Muscle of arm (tissue), 12 donors: ENCODE results near the gene SCAF8. TPM values are rescaled to one million over a fixed set of nuclear protein-coding genes. Genes with fewer than 3 reads are reported as not detected.

ENCODE experiments used
- DNase-seq: peaks from one replicate; pipeline ENCODE4 v3.0.0-alpha.2; 2013
- polyA plus RNA-seq, 12 donors: library from polyadenylated mRNA; unstranded; fragments of 120-200 nt; gene quantifications; one replicate each; pipeline ENCODE4 v1.2.1, GENCODE V29; 2013; ENCODE audit not compliant: insufficient read length in 12 of 12

Gene SCAF8
- polyA plus RNA-seq, 12 donors, result 17.3 to 49.5 (median 39.0) TPM; not detected in 1

DNA sequence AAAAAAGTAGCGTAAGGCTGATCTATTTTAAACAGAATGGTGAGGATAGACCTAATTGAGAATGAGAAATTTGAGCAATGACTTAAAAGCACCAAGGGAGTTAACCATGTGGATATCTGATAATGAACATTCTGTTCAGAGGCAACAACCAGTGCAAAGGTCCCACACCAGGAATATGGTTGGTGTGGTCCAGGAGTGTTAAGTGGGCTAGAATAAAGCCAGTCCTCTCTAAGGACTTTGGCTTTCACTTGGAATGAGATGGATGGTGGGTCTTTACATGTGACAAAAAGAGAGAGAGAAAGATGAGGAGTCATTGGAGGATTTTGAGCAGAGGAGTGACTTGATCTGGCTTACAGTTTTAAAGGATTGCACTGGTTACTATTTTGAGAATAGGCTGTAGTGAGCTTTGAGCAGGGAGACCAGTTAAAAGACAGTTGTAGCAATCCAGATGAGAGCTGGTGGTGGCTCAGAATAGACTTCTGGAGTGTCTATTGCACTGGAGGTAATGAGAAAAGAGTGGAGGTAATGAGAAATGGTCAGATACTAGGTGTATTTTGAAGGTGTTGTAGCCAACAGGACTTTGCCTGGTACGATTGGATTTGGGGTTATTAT is 89.8 kb downstream of the SCAF8 start:
- no peak for DNase-seq

DNA sequence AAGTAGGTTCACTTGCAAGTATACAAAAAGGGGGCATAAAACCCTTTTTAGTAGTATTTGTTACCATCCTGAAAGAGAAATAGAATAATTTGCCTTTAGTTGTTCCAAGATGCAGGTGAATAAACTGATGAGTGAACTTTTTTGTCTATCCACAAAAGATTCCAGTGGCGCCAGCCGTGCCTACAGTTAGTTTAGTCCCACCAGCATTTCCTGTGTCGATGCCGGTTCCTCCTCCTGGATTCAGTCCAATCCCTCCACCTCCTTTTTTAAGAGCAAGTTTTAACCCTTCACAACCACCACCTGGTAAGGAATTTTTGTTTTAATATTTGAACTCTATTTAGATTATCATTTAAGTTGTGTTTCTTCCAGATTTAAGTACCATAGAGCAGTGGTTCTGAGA is 90.9 kb downstream of the SCAF8 start:
- no peak for DNase-seq

DNA sequence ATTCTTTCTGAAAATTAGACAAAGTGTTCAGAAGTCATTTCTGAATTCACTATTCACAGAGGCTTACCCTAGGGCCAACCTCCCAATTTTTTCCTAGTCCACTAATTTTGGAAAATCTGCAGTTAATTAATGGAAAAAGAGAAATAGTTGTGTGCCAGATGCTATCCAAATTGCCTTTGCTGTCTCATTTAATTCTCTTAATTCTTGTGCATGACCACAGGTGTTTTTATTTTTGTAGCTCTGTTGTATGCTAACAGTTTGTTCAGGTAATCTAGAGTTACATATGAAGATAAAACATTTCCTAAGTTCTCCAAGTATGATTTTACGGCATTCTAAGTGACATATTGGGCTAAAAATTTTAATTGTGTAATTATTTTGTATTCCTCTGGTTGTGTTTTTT is 96.8 kb downstream of the SCAF8 start:
- DNase-seq, result no peak

DNA sequence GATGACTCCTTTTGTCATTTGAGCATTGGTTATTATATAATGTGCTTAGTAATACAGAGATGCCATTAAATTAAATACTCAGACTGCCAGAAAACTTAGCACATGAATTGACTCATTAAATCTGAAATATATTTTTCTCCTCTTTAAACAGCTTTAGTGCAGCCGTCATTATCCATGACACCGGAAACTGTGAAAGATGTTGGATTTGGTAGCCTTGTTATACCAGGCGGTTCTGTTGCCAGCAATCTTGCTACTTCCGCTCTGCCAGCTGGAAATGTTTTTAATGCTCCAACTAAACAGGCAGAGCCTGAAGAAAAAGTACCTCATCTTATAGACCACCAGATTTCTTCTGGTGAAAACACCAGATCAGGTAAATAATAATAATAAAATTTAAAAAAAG is 97.6 kb downstream of the SCAF8 start:
- DNase-seq, result no peak

GRCh38 chr6:154835307-154835706 is 102.1 kb downstream of the SCAF8 start:
- DNase-seq, result no peak

DNA sequence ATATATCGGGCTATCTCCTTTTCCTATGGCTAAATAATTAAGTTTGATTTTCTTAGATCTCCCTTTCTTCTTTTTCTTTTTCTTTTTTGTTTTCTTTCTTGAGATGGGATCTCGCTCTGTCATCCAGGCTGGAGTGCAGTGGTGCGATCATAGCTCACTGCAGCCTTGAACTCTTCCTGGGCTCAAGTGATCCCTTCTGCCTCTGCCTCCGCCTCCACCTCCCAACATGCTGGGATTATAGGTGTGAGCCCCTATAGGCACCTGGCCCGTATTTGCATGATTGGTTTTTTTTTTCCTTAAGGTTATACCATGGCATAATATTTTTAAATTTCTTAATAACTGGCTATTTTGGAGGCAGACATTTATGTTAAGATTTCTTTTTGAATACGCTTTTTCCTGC is 106.3 kb downstream of the SCAF8 start:
- DNase-seq, result no peak

DNA sequence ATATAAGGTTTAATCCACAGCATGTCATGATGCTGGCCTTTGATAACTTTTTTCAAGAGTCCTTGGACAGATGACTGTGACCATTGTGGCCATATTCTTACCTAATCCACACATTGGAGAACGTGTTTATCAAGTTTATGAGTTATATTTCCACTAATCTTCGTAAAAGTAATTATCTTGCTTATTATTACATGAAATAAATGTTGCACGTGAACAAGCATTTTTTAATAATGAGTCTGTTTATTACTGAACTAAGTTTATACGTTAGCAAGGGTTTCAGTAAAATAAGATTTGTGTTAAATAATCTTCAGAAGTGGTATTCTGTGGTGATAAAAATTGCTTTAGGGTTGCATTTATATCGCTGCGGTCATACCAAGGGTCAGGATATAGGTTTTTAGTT is 107.1 kb downstream of the SCAF8 start:
- no peak for DNase-seq

GRCh38 chr6:154841109-154841508 is 107.9 kb downstream of the SCAF8 start:
- no peak for DNase-seq

GRCh38 chr6:154842833-154843232 is 109.6 kb downstream of the SCAF8 start:
- DNase-seq, result no peak

DNA sequence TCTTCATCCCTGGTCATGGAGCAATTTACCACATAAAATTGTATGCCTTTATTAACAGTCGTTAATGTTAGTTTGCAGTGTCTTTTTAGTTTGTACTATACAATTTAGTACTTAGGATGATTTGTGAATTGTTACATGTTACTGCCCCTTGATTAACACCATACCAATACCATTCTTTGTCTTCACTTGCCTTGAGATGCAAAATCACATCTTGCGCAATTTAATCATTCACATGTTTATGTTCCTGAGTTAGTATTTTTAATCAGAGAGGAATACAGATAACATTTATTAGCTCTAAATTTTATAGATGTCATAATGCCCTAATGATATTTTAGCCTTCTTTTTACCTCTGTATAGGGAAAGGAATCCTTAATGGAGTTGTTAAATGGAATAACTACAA is 114.1 kb downstream of the SCAF8 start:
- no peak for DNase-seq

DNA sequence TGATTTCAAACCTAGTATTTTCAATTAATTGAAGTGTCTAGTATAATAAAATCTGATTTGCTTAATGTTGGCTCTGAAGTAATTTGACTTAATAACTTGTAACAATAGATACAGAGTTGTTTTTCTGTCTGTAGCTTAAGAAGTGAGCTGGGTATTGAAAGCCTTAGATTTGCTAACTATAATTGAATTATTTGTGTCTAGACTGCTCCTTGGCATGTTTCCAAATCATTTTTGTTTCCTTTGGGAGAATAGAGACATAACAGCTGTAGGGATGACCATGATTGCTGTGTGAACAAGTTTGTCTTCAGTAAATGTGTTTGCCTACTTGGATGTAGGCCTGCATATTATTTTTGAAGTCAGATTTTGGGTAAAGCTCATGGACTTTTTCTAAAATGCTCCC is 115.4 kb downstream of the SCAF8 start:
- DNase-seq, result no peak

- no peak for DNase-seq
Measured at GRCh38 chr6:154849475-154849874, 116.3 kb downstream of the SCAF8 start.

GRCh38 chr6:154852687-154853086 is 119.5 kb downstream of the SCAF8 start:
- DNase-seq, result no peak

GRCh38 chr6:154857529-154857928 is 124.3 kb downstream of the SCAF8 start:
- no peak for DNase-seq

DNA sequence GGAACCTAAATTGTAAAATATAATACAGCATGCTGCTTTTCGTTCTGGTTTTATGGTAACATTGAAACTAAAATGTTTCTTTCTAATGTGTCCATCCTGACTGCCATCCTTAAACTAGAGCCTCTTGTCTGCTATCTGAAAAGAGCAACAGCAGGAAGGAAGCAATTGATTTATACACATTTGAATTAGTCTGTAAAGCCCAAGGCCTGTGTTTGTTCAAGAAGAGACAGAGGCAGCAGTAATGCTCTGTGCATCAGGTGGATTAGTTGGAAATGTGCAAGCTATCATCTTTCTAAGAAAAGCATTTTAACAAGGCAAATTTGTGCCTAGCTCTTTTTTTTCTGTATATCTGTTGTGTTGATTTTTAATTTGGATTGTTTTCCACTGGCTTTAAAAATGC is 128.6 kb downstream of the SCAF8 start:
- DNase-seq, result no peak

DNA sequence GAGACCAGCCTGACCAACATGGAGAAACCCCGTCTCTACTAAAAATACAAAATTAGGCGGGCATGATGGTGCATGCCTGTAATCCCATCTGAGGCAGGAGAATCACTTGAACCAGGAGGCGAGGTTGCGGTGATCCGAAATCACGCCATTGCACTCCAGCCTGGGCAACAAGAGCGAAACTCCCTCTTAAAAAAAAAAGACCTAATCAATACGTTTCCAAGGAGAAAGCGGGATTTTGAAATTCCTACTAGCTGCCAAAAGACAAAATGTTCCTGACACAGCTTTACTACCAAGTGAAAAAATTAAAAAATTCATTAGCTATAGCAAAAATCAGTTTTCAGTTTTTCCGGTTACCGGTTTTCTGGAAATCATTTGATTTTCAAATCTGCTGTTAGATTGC is 129.3 kb downstream of the SCAF8 start:
- DNase-seq, result no peak

DNA sequence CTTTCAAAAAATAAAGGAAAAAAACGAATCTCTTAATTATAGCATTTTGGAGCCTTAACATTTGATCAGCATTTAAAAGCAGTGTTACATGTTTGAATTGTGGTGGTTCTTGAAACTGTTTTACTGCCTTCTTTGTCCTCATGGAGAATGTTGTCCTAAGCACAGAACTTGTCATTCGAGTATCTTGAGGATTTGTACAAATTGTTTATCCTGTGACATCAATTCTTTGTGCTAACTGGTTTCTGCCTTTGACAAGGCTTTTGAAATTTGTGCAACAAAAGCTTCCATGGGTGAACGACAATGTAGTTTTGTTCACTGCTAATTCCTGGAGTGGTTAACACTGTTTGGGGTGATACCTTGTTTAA is 130.8 kb downstream of the SCAF8 start:
- DNase-seq, result no peak

- DNase-seq, result no peak
Measured at GRCh38 chr6:154865291-154865690, 132.1 kb downstream of the SCAF8 start.

GRCh38 chr6:154868143-154868594 is 135.0 kb downstream of the SCAF8 start:
- peak; percentile 51 for DNase-seq

DNA sequence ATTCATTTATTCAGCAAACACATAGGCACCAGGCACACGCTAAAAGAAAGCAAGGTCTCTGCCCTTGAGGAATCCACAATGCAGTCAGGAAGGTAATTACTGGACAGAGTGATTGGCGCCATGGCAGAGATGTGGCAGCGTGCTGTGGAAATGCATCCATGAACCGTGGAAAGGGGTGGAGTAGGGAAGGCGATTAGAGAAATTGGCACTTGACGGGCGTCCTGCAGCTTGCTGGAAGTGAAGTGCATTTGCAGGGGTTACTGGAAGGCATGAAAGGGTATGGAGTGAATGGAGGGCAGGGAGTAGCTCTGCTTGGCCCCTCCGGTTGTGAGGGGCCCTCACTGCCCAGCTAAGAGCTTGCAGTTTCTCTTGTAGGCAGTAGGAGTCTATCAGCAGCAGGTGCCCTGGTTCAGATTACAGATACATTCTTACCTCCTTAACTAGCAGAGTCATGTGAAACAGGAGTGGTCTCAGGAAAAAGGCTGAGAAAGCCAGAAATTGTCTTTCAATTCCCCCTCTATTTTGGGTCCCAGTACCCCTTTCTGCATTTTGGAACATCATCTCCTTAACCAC is 139.4 kb downstream of the SCAF8 start:
- DNase-seq, result no peak

- no peak for DNase-seq
Measured at GRCh38 chr6:154873546-154873945, 140.3 kb downstream of the SCAF8 start.

DNA sequence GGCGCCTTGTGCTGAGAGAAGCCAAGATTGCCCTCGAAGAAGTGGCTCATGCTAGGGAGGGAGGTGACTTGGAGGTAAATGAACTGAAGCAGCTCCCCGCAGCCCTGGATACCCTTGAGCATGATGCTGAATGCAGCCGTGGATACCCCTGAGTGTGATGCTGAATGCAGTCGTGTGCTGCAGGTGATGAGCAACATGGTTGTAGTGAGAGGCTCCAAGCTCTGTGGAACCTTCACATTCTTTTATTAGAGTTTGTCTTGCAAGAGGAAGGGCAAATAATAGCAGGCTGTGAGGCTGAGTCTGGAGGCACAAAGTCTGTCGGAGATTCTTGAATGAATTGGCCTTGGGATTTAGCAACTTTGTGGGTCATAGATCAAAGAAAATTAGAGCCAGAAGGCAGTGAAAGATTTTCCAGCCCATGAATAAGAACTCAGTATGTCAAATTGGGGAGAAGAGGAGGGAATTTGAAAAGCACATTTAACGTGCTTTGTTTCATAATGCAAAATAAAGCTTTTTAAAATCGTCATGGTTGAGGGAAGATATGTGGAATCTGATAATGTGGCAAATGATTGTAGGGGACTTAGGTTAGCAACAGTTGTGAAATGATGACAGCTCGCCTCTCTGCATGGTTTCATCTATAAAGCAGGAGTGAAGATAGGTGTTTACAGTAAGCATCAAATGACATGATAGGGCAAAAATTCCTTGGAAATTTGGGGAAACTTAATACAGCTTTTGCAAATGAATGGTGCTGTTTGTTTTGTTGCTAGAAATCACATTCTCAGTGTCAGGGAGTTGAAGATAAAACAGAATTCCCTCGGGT is 141.8 kb downstream of the SCAF8 start:
- DNase-seq, result no peak
